Fibroblast of lung (primary cell): Measurements from ENCODE around the gene TCFL5. TPM values are rescaled to one million over a fixed set of nuclear protein-coding genes. Genes with fewer than 3 reads are reported as not detected.

Experiments
- DNase-seq, 2 donors: peaks; one replicate each; pipeline versions ENCODE4 v3.0.0 to v3.0.0-alpha.2; 2010; ENCODE audit warnings: low read depth in 2 of 2
- H2AFZ ChIP-seq: 2 replicates; pipeline ENCODE4 v1.5.1; 2012; ENCODE audit warnings: low read length, control low read depth, inconsistent platforms
- H3K27ac ChIP-seq: 2 replicates; pipeline ENCODE4 v1.5.1; 2011; ENCODE audit warnings: low read length, control low read depth; ENCODE audit not compliant: insufficient read depth
- H3K27me3 ChIP-seq: 2 replicates; pipeline ENCODE4 v1.5.1; 2011; ENCODE audit warnings: mild to moderate bottlenecking, low read length; ENCODE audit not compliant: control insufficient read depth, insufficient read depth
- H3K36me3 ChIP-seq: 2 replicates; pipeline ENCODE4 v1.5.1; 2011; ENCODE audit warnings: low read length; ENCODE audit not compliant: control insufficient read depth, insufficient read depth
- H3K4me1 ChIP-seq: 2 replicates; pipeline ENCODE4 v1.5.1; 2011; ENCODE audit warnings: low read length; ENCODE audit not compliant: control insufficient read depth, insufficient read depth; ENCODE audit errors: extremely low read depth
- H3K4me2 ChIP-seq: 2 replicates; pipeline ENCODE4 v1.5.1; 2011; ENCODE audit warnings: low read length, control low read depth; ENCODE audit not compliant: insufficient read depth; ENCODE audit errors: extremely low read depth
- H3K4me3 ChIP-seq, 4 experiments: fragments of 200-600 bp in 1 of 4; sonication (generic) in 1 of 4; replicated peaks in 1 of 4; 2 replicates each; pipeline ENCODE4 v1.5.1; 2011 to 2016; ENCODE audit warnings: low read length in 4 of 4, low read depth in 3 of 4, mild to moderate bottlenecking in 3 of 4, control low read depth in 2 of 4, inconsistent platforms in 1 of 4, mixed read lengths in 1 of 4; ENCODE audit not compliant: insufficient read depth in 1 of 4; ENCODE audit errors: control extremely low read depth in 1 of 4
- H3K79me2 ChIP-seq: 2 replicates; pipeline ENCODE4 v1.5.1; 2012; ENCODE audit warnings: mild to moderate bottlenecking, low read length, inconsistent platforms; ENCODE audit not compliant: control insufficient read depth, insufficient read depth
- H3K9ac ChIP-seq: 2 replicates; pipeline ENCODE4 v1.5.1; 2011; ENCODE audit warnings: mild to moderate bottlenecking, low read length, control low read depth; ENCODE audit not compliant: insufficient read depth
- H3K9me3 ChIP-seq: 2 replicates; pipeline ENCODE4 v1.5.1; 2012; ENCODE audit warnings: low read depth, low read length; ENCODE audit not compliant: control insufficient read depth, insufficient read depth
- H4K20me1 ChIP-seq: 2 replicates; pipeline ENCODE4 v1.5.1; 2011; ENCODE audit warnings: low read length; ENCODE audit not compliant: control insufficient read depth, insufficient read depth; ENCODE audit errors: extremely low read depth
- CTCF ChIP-seq, 2 donors: IDR thresholded peaks in 1 of 2; conservative IDR thresholded peaks in 1 of 2; 1 replicate in 1 of 2; 2 replicates in 1 of 2; pipeline ENCODE4 v1.5.1; 2011 to 2012; ENCODE audit warnings: low read length in 2 of 2, control low read depth in 1 of 2, inconsistent platforms in 1 of 2, low read depth in 1 of 2, mild to moderate bottlenecking in 1 of 2
- EZH2 ChIP-seq: IDR thresholded peaks from 2 replicates; pipeline ENCODE4 v1.5.1; 2012; ENCODE audit warnings: low read length, control low read depth, mild to moderate bottlenecking; ENCODE audit errors: missing control alignments
- polyA plus RNA-seq, 2 donors: library from polyadenylated mRNA; depleted of rRNA in 1 of 2; stranded (reverse) in 1 of 2; unstranded in 1 of 2; fragments of >200 nt; gene quantifications; 2 replicates each; pipeline ENCODE4 v1.2.1, GENCODE V29; 2011 to 2012; ENCODE audit warnings: missing spikeins in 1 of 2
- total RNA-seq: library from RNA; depleted of rRNA; stranded (reverse); fragments of >200 nt; gene quantifications from 2 replicates; pipeline ENCODE4 v1.2.1, GENCODE V29; 2014

Gene TCFL5
- total and polyA plus RNA-seq, 2 donors (not counting 1 experiment from before 2014, with no cell fraction given), result 9.8 to 13.7 TPM

GRCh38 chr20:62892348-62893304 lies 31.0 kb upstream of the TCFL5 start:
- no peaks in the 10 kb centered on the region for H4K20me1 ChIP-seq
- TF ChIP-seq EZH2 (no peak), CTCF (conservative IDR thresholded peaks at IDR 0.05 in 1 of 2, IDR thresholded peaks at IDR 0.05 in 1 of 2; ENCODE audit: low read depth in 1 of 2, low read length in 2 of 2) (no peak)
- no peaks in the 10 kb centered on the region for H3K9me3 ChIP-seq
- H3K27ac ChIP-seq, result no peak overlapping the region
- no peaks in the 10 kb centered on the region for H3K27me3 ChIP-seq
- H3K4me2 ChIP-seq, result no peak overlapping the region
- peaks cover 9% of the 10 kb centered on the region for H3K4me1 ChIP-seq
- no peaks in the 10 kb centered on the region for H3K79me2 ChIP-seq
- H3K9ac ChIP-seq, result no peak overlapping the region
- H3K4me3 ChIP-seq, result no peak overlapping the region
- no peak overlapping the region for H2AFZ ChIP-seq
- no peak for DNase-seq
- peaks cover 35% of the 10 kb centered on the region for H3K36me3 ChIP-seq

- Histone ChIP-seq H3K4me2 (no peak overlapping the region), H3K9ac (no peak overlapping the region), H4K20me1 (no peaks in the 10 kb centered on the region), H3K9me3 (no peaks in the 10 kb centered on the region), H3K27me3 (no peaks in the 10 kb centered on the region), H3K27ac (no peak overlapping the region), H2AFZ (no peak overlapping the region), H3K4me3 (no peak overlapping the region), H3K4me1 (peaks cover 15% of the 10 kb centered on the region), H3K36me3 (peaks cover 38% of the 10 kb centered on the region), H3K79me2 (no peaks in the 10 kb centered on the region)
- TF ChIP-seq EZH2 (no peak), CTCF (conservative IDR thresholded peaks at IDR 0.05 in 1 of 2, IDR thresholded peaks at IDR 0.05 in 1 of 2; ENCODE audit: low read depth in 1 of 2, low read length in 2 of 2) (no peak)
- no peak for DNase-seq
Measured at GRCh38 chr20:62891111-62891510, 29.5 kb upstream of the TCFL5 start.

GRCh38 chr20:62890444-62890843 lies 28.8 kb upstream of the TCFL5 start:
- Histone ChIP-seq H4K20me1 (no peaks in the 10 kb centered on the region), H3K4me3 (no peak overlapping the region), H3K36me3 (peaks cover 39% of the 10 kb centered on the region), H3K9ac (no peak overlapping the region), H3K79me2 (no peaks in the 10 kb centered on the region), H3K27me3 (no peaks in the 10 kb centered on the region), H2AFZ (no peak overlapping the region), H3K9me3 (no peaks in the 10 kb centered on the region), H3K4me2 (no peak overlapping the region), H3K4me1 (peaks cover 15% of the 10 kb centered on the region), H3K27ac (no peak overlapping the region)
- no peak for TF ChIP-seq EZH2
- TF ChIP-seq CTCF (conservative IDR thresholded peaks at IDR 0.05 in 1 of 2, IDR thresholded peaks at IDR 0.05 in 1 of 2; ENCODE audit: low read depth in 1 of 2, low read length in 2 of 2), result no peak
- no peak for DNase-seq
